OCI-LY3 (cell line): ENCODE data around the gene INKA2.

Experiments
- H2AFZ ChIP-seq: fragments of 200-600, 300-600 bp; shearing (Covaris generic); 2 replicates; pipeline ENCODE4 v1.6.0; 2014; ENCODE audit warnings: antibody characterized with exemption, low read depth, low read length
- H3K27ac ChIP-seq: fragments of 200-600, 300-600 bp; sonication (generic); 2 replicates; pipeline ENCODE4 v1.5.1; 2014; ENCODE audit warnings: mild to moderate bottlenecking, low read length, moderate library complexity, mixed read lengths
- H3K27me3 ChIP-seq: fragments of 200-600, 300-600 bp; sonication (generic); 2 replicates; pipeline ENCODE4 v1.6.1; 2014; ENCODE audit warnings: low read depth, low read length, mixed read lengths
- H3K36me3 ChIP-seq: fragments of 200-600, 300-600 bp; sonication (generic); replicated peaks from 2 replicates; pipeline ENCODE3; 2014; ENCODE audit warnings: low read depth, low read length, mixed read lengths
- H3K4me1 ChIP-seq: fragments of 300-600, 200-600 bp; sonication (generic); 2 replicates; pipeline ENCODE4 v1.6.1; 2014; ENCODE audit warnings: low read length, mixed read lengths
- H3K4me2 ChIP-seq: fragments of 200-600, 300-600 bp; sonication (generic); 2 replicates; pipeline ENCODE4 v1.6.1; 2014; ENCODE audit warnings: low read length, mixed read lengths
- H3K4me3 ChIP-seq: fragments of 300-600, 200-600 bp; sonication (generic); 2 replicates; pipeline ENCODE4 v1.5.1; 2014; ENCODE audit warnings: antibody characterized with exemption, mild to moderate bottlenecking, low read length, moderate library complexity
- H3K79me2 ChIP-seq: fragments of 300-600, 200-600 bp; shearing (Covaris generic); 2 replicates; pipeline ENCODE4 v1.6.1; 2014; ENCODE audit warnings: mild to moderate bottlenecking, low read length, mixed read lengths
- H3K9ac ChIP-seq: fragments of 300-600, 200-600 bp; shearing (Covaris generic); 2 replicates; pipeline ENCODE4 v1.6.0; 2014; ENCODE audit warnings: mild to moderate bottlenecking, low read length, moderate library complexity
- H3K9me3 ChIP-seq: fragments of 200-600, 300-600 bp; shearing (Covaris generic); 2 replicates; pipeline ENCODE4 v1.6.1; 2014; ENCODE audit warnings: low read length, mixed read lengths; ENCODE audit not compliant: insufficient read depth
- H4K20me1 ChIP-seq: fragments of 200-600, 300-600 bp; sonication (generic); 2 replicates; pipeline ENCODE4 v1.6.1; 2016; ENCODE audit warnings: low read length, mixed read lengths; ENCODE audit not compliant: insufficient read depth
- EZH2phosphoT487 ChIP-seq: fragments of 200-600 bp; shearing (Covaris generic); IDR thresholded peaks from 2 replicates; pipeline ENCODE4 v1.6.1; 2018; ENCODE audit warnings: antibody characterized with exemption, mixed run types, low read depth
- TF ChIP-seq, protein P1 (sequence below): fragments of 200-600, 300-600 bp; sonication (generic); IDR thresholded peaks from 2 replicates; pipeline ENCODE4 v1.5.1; 2014; ENCODE audit warnings: antibody characterized with exemption, low read length, low read depth

Gene INKA2

DNA sequence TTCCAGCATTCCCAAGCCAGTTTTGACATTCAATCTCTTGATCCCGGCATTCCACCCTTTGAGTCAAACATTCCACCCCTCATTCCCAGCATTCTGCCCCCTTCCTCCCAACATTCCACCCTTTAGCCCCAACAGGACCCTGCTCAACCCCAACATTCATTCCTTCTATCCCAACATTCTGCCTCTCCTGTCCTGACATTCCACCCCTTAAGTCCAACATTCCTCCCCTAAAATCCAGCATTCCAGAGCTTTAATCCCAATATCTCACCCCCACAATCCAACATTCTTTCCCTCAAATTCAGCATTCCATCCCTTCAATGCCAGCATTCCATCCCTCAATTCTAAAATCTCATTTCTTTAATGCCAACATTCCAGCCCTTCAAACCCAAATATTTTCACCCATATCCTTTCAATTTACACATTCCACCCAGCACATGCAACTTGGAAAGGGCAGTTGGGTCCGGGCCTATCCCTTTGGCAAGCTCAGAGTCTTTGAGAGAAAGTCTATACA is 39.4 kb upstream of the INKA2 start:
- Histone ChIP-seq H3K27me3 (no peaks in the 10 kb centered on the region), H3K4me1 (no peaks in the 10 kb centered on the region), H3K4me2 (no peak overlapping the region), H3K9ac (no peak overlapping the region), H4K20me1 (no peaks in the 10 kb centered on the region), H3K79me2 (no peaks in the 10 kb centered on the region), H3K27ac (no peak overlapping the region), H2AFZ (no peak overlapping the region), H3K9me3 (no peaks in the 10 kb centered on the region), H3K36me3 (no peaks in the 10 kb centered on the region), H3K4me3 (no peak overlapping the region)
- TF ChIP-seq, protein P1, sequence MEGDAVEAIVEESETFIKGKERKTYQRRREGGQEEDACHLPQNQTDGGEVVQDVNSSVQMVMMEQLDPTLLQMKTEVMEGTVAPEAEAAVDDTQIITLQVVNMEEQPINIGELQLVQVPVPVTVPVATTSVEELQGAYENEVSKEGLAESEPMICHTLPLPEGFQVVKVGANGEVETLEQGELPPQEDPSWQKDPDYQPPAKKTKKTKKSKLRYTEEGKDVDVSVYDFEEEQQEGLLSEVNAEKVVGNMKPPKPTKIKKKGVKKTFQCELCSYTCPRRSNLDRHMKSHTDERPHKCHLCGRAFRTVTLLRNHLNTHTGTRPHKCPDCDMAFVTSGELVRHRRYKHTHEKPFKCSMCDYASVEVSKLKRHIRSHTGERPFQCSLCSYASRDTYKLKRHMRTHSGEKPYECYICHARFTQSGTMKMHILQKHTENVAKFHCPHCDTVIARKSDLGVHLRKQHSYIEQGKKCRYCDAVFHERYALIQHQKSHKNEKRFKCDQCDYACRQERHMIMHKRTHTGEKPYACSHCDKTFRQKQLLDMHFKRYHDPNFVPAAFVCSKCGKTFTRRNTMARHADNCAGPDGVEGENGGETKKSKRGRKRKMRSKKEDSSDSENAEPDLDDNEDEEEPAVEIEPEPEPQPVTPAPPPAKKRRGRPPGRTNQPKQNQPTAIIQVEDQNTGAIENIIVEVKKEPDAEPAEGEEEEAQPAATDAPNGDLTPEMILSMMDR = no peak
- no peak for TF ChIP-seq EZH2phosphoT487

DNA sequence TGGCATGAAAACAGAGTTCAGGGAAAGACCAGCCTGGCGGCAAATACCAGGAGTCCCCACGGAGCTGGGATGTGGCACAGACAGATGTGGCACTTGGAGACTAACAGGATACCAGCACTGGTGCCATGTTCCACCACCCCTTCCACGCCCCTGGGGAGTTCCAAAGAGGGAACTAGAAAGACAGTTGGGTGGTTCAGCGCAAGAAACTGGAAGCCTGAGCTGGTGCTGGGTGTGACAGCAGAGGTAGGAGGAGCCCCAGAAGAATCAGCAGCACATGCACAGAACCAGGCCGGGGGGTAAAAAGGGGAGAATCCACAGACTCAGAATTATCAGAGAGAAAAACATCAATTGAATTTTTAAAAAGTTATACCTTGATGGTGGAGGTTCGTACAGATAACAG is 38.9 kb upstream of the INKA2 start:
- Histone ChIP-seq H3K9ac (no peak overlapping the region), H2AFZ (no peak overlapping the region), H3K4me2 (no peak overlapping the region), H4K20me1 (no peaks in the 10 kb centered on the region), H3K9me3 (no peaks in the 10 kb centered on the region), H3K36me3 (no peaks in the 10 kb centered on the region), H3K79me2 (no peaks in the 10 kb centered on the region), H3K27ac (no peak overlapping the region), H3K4me1 (no peaks in the 10 kb centered on the region), H3K4me3 (no peak overlapping the region), H3K27me3 (no peaks in the 10 kb centered on the region)
- TF ChIP-seq, protein P1 = no peak
- TF ChIP-seq EZH2phosphoT487 = no peak

DNA sequence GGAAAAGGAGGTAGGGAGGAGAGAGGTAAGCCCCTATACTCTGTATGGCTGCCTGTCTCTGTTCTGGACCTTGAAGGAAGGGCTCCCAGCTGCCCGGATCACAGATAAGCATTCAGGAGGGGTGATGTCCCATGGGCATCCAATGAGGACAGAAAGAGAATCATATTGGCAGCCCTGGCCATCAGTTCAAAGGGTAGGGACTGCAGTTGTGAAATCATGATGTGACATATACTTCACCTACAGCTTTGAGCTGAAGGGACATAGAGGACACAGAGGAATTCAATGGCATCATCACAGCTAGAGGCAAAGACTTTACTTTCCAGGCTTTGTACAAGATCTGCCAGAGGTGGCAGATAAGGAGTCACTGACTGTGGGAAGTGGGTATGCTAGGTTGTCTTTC is 38.1 kb upstream of the INKA2 start:
- no peak overlapping the region for H3K4me2 ChIP-seq
- H3K27me3 ChIP-seq = no peaks in the 10 kb centered on the region
- TF ChIP-seq, protein P1 = no peak
- TF ChIP-seq EZH2phosphoT487 = no peak
- H3K9me3 ChIP-seq = no peaks in the 10 kb centered on the region
- H3K36me3 ChIP-seq = no peaks in the 10 kb centered on the region
- H3K27ac ChIP-seq = no peak overlapping the region
- no peaks in the 10 kb centered on the region for H3K79me2 ChIP-seq
- no peak overlapping the region for H2AFZ ChIP-seq
- H3K4me3 ChIP-seq = no peak overlapping the region
- no peaks in the 10 kb centered on the region for H4K20me1 ChIP-seq
- H3K9ac ChIP-seq = no peak overlapping the region
- no peaks in the 10 kb centered on the region for H3K4me1 ChIP-seq

DNA sequence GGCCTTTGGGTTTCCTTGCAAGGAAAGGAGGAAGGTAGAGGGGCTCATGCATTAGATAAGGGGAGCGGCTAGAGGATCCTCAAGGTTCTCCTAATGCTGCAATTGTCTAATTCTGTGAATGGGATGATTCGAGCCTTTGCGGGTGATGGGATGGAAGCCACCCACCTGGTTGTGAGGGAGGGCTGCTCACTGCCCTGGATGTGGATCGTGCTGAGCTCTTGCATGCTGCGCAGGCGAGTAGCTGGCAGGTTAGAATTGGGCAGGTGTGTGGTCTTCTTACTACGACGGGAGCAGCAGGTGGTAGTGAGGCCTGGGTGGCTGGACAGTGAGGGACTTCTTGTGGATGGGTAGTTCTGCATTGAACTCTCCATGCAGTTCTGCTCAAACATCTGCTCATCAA is 37.7 kb upstream of the INKA2 start:
- no peaks in the 10 kb centered on the region for H3K79me2 ChIP-seq
- TF ChIP-seq EZH2phosphoT487 = no peak
- TF ChIP-seq, protein P1 = no peak
- no peak overlapping the region for H3K4me3 ChIP-seq
- no peaks in the 10 kb centered on the region for H3K27me3 ChIP-seq
- H3K9me3 ChIP-seq = no peaks in the 10 kb centered on the region
- H3K27ac ChIP-seq = no peak overlapping the region
- no peak overlapping the region for H3K9ac ChIP-seq
- H3K36me3 ChIP-seq = no peaks in the 10 kb centered on the region
- H3K4me2 ChIP-seq = no peak overlapping the region
- no peak overlapping the region for H2AFZ ChIP-seq
- no peaks in the 10 kb centered on the region for H4K20me1 ChIP-seq
- H3K4me1 ChIP-seq = no peaks in the 10 kb centered on the region
